B cell (primary cell): ENCODE data around the gene CHN1. TPM values are rescaled to one million over a fixed set of nuclear protein-coding genes. Genes with fewer than 3 reads are reported as not detected.

ENCODE experiments used
- ATAC-seq: fragments of 200-7000 bp; cut with Tn5 transposase; one replicate; pipeline ENCODE4 v1.10.0; 2021; ENCODE audit warnings: low read depth, mild to moderate bottlenecking, moderate number of reproducible peaks, moderate library complexity
- CTCF ChIA-PET: fragments of 350-600 bp; sonication (Branson Sonifier 250); formaldehyde crosslinking; loops from one replicate; lab custom pipeline; 2021; ENCODE audit warnings: antibody characterized with exemption, inconsistent platforms; lab: Charles Lee
- POLR2A ChIA-PET: fragments of 350-600 bp; sonication (Branson Sonifier 250); formaldehyde crosslinking; loops from one replicate; lab custom pipeline; 2021; ENCODE audit warnings: antibody characterized with exemption; lab: Charles Lee
- DNase-seq: peaks from one replicate; pipeline ENCODE4 v3.0.0; 2013
- H2AFZ ChIP-seq: 2 replicates; pipeline ENCODE4 v1.6.1; 2012; ENCODE audit warnings: mild to moderate bottlenecking, low read depth, low read length; ENCODE audit not compliant: insufficient read depth, poor library complexity, severe bottlenecking
- H3K27ac ChIP-seq, 2 donors: 1 replicate in 1 of 2; 2 replicates in 1 of 2; pipeline ENCODE4 v1.5.1; 2012 to 2013; ENCODE audit warnings: low read length in 2 of 2, mild to moderate bottlenecking in 2 of 2, moderate library complexity in 1 of 2
- H3K27me3 ChIP-seq, 4 experiments: fragments of 200-600 bp in 1 of 4; sonication (generic) in 1 of 4; replicated peaks in 1 of 4; 1 replicate in 2 of 4; 2 replicates in 2 of 4; pipeline versions ENCODE4 v1.6.1 to v1.7.0; 2013 to 2016; ENCODE audit warnings: low read length in 3 of 4, mild to moderate bottlenecking in 2 of 4, mixed read lengths in 1 of 4, moderate library complexity in 1 of 4; ENCODE audit not compliant: insufficient read depth in 4 of 4, control insufficient read depth in 3 of 4; ENCODE audit errors: control extremely low read depth in 1 of 4
- H3K36me3 ChIP-seq, 2 experiments: replicated peaks in 1 of 2; 1 replicate in 1 of 2; 2 replicates in 1 of 2; pipeline versions ENCODE4 v1.6.1 to v1.7.1; 2013; ENCODE audit warnings: low read length in 1 of 2; ENCODE audit not compliant: insufficient read depth in 2 of 2, control insufficient read depth in 1 of 2; ENCODE audit errors: control extremely low read depth in 1 of 2, extremely low read depth in 1 of 2
- H3K4me1 ChIP-seq, 2 donors: fragments of 200-600 bp in 1 of 2; sonication (generic) in 1 of 2; 1 replicate in 1 of 2; 2 replicates in 1 of 2; pipeline versions ENCODE4 v1.5.1 to v1.6.1; 2013 to 2017; ENCODE audit warnings: low read length in 2 of 2; ENCODE audit not compliant: control insufficient read depth in 2 of 2, insufficient read depth in 2 of 2
- H3K4me2 ChIP-seq: replicated peaks from 2 replicates; pipeline ENCODE3; 2012; ENCODE audit warnings: mild to moderate bottlenecking, low read depth, low read length; ENCODE audit not compliant: poor library complexity, severe bottlenecking
- H3K4me3 ChIP-seq, 5 experiments: fragments of 200-600 bp in 1 of 5; sonication (generic) in 1 of 5; 1 replicate in 3 of 5; 2 replicates in 2 of 5; pipeline versions ENCODE4 v1.5.1 to v1.7.0; 2011 to 2016; ENCODE audit warnings: low read length in 4 of 5, mild to moderate bottlenecking in 4 of 5, low read depth in 2 of 5, control low read depth in 1 of 5, moderate library complexity in 1 of 5; ENCODE audit not compliant: insufficient read depth in 1 of 5; ENCODE audit errors: control extremely low read depth in 1 of 5, extremely low read depth in 1 of 5
- H3K79me2 ChIP-seq: fragments of 200-600 bp; sonication (generic); one replicate; pipeline ENCODE4 v1.6.0; 2016; ENCODE audit warnings: low read length; ENCODE audit not compliant: control insufficient read depth, insufficient read depth
- H3K9ac ChIP-seq: fragments of 200-600 bp; sonication (generic); 2 replicates; pipeline ENCODE4 v1.6.1; 2017; ENCODE audit warnings: mild to moderate bottlenecking, low read length, moderate library complexity
- H3K9me3 ChIP-seq, 3 donors: one replicate each; pipeline versions ENCODE4 v1.6.1 to v1.7.1; 2013; ENCODE audit warnings: low read length in 2 of 3; ENCODE audit not compliant: control insufficient read depth in 2 of 3, insufficient read depth in 1 of 3; ENCODE audit errors: control extremely low read depth in 1 of 3
- H4K20me1 ChIP-seq: 2 replicates; pipeline ENCODE4 v1.6.0; 2012; ENCODE audit warnings: mild to moderate bottlenecking, low read length; ENCODE audit not compliant: insufficient read depth, control insufficient read depth, poor library complexity, severe bottlenecking
- H3K27ac Mint-ChIP-seq: one replicate; pipeline ENCODE4 v1.8.0; 2021; ENCODE audit warnings: mixed read lengths
- H3K27me3 Mint-ChIP-seq: one replicate; pipeline ENCODE4 v1.8.0; 2021; ENCODE audit warnings: mixed read lengths
- H3K4me1 Mint-ChIP-seq: one replicate; pipeline ENCODE4 v1.8.0; 2021; ENCODE audit warnings: mixed read lengths
- H3K4me3 Mint-ChIP-seq: one replicate; pipeline ENCODE4 v1.8.0; 2021; ENCODE audit warnings: mixed read lengths
- H3K9me3 Mint-ChIP-seq: one replicate; pipeline ENCODE4 v1.8.0; 2022; ENCODE audit warnings: mixed read lengths; ENCODE audit not compliant: insufficient read depth
- EZH2 ChIP-seq: IDR thresholded peaks from 2 replicates; pipeline ENCODE4 v1.6.1; 2012; ENCODE audit warnings: borderline replicate concordance, low read depth, mild to moderate bottlenecking, moderate library complexity, low read length; ENCODE audit not compliant: insufficient read depth, poor library complexity, severe bottlenecking
- WGBS: methylation state at CpG from one replicate; pipeline ENCODE4 v1.1.5; 2013; ENCODE audit warnings: missing lambda C conversion rate; ENCODE audit not compliant: insufficient coverage; 5-methylcytosine and 5-hydroxymethylcytosine counted together
- intact Hi-C: fragments of 100-400 bp; cut with micrococcal nuclease; formaldehyde crosslinking; loops from one replicate; pipeline ENCODE4 v1.10.0; 2022
- polyA plus RNA-seq: library from polyadenylated mRNA; depleted of rRNA; stranded (reverse); fragments of >200 nt; gene quantifications from 2 replicates; pipeline ENCODE4 v1.2.3, GENCODE V29; 2012
- total RNA-seq, 2 donors: library from RNA; stranded (reverse); fragments of 120-200 nt in 1 of 2; gene quantifications; 1 replicate in 1 of 2; 2 replicates in 1 of 2; pipeline versions ENCODE4 v1.2.3 to v1.2.4, GENCODE V29; 2013 to 2022
- TF ChIP-seq, protein P1 (sequence below): fragments of 200-600 bp; IDR thresholded peaks from one replicate; pipeline ENCODE4 v1.8.0; 2022; ENCODE audit warnings: antibody characterized with exemption, mild to moderate bottlenecking

Gene CHN1
- total and polyA plus RNA-seq, 2 donors (not counting 1 experiment from before 2014, with no cell fraction given), result 0.79 to 1.4 TPM

DNA sequence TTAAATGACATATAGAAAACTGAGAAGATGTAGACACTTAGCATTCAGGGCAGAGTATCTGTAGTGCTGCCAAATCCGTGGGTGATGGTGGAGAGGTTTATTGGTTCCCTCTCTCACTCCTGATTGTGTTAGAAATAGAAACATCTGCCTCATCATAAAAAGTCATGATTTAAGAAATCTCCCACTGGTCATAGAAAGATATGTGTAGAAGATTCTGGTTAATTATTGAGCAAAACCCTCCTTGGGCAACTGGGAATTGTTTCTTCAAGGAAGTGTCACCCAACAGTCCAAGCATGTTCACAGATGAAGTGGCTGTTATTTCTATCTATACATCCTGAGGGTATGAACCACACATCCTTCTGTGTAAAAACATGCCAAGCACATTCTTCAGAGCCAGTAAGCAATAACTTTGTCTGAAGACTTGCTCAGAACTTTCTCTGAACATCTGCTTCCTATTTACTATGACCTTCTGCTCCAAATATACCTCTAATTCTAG lies 207.4 kb downstream of the CHN1 start:
- intact Hi-C loops, result no loop called here
- H3K27ac Mint-ChIP-seq, result no peak overlapping the region
- no peak overlapping the region for H2AFZ ChIP-seq
- no peak overlapping the region for H3K9ac ChIP-seq
- no peak for ATAC-seq
- no peak overlapping the region for H3K4me2 ChIP-seq
- no peaks in the 10 kb centered on the region for H3K4me1 ChIP-seq
- H4K20me1 ChIP-seq, result no peaks in the 10 kb centered on the region
- no peaks in the 10 kb centered on the region for H3K36me3 ChIP-seq
- H3K79me2 ChIP-seq, result no peaks in the 10 kb centered on the region
- no peaks in the 10 kb centered on the region for H3K9me3 Mint-ChIP-seq
- WGBS, result no CpG with 5 or more reads among the region's 1 CpG
- DNase-seq, result no peak
- ChIA-PET POLR2A (no interaction called here), CTCF (no interaction called here)
- no peak overlapping the region for H3K27ac ChIP-seq
- peaks cover 13% of the 10 kb centered on the region for H3K27me3 Mint-ChIP-seq
- no peak overlapping the region for H3K4me3 ChIP-seq
- no peak for TF ChIP-seq EZH2
- TF ChIP-seq, protein P1, sequence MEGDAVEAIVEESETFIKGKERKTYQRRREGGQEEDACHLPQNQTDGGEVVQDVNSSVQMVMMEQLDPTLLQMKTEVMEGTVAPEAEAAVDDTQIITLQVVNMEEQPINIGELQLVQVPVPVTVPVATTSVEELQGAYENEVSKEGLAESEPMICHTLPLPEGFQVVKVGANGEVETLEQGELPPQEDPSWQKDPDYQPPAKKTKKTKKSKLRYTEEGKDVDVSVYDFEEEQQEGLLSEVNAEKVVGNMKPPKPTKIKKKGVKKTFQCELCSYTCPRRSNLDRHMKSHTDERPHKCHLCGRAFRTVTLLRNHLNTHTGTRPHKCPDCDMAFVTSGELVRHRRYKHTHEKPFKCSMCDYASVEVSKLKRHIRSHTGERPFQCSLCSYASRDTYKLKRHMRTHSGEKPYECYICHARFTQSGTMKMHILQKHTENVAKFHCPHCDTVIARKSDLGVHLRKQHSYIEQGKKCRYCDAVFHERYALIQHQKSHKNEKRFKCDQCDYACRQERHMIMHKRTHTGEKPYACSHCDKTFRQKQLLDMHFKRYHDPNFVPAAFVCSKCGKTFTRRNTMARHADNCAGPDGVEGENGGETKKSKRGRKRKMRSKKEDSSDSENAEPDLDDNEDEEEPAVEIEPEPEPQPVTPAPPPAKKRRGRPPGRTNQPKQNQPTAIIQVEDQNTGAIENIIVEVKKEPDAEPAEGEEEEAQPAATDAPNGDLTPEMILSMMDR, result no peak
- no peaks in the 10 kb centered on the region for H3K9me3 ChIP-seq
- no peaks in the 10 kb centered on the region for H3K4me1 Mint-ChIP-seq
- H3K27me3 ChIP-seq, result no peaks in the 10 kb centered on the region
- H3K4me3 Mint-ChIP-seq, result no peak overlapping the region

DNA sequence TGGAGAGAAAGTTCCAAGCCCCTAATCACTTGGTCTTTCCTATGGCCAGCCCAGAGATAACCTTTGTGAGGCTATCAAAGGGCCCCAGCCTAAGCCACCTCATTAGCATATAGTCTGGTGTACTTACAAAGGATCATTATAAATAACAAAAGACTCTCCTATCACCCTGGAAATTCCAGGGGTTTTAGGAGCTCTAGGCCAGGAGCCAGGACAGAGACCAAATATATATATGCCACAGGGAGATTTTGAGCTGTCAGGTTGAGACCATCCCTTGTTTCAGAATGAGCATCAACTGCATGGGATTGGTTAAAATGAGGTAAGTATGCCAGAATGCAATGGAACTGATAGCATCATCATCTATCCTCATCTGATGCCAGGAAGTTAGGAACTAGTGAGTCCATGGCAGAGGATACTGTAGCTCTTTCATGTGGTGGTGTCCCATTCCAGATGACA lies 208.8 kb downstream of the CHN1 start:
- no peak for ATAC-seq
- H3K9me3 ChIP-seq, result no peaks in the 10 kb centered on the region
- H3K4me3 Mint-ChIP-seq, result no peak overlapping the region
- H3K9ac ChIP-seq, result no peak overlapping the region
- DNase-seq, result no peak
- ChIA-PET POLR2A (no interaction called here), CTCF (interaction anchor here (0.7 kb wide), 1 partner anchor 333 kb away, joined by 3 read pairs; no protein-coding TSS in a partner anchor)
- H3K79me2 ChIP-seq, result no peaks in the 10 kb centered on the region
- no peak overlapping the region for H3K27ac ChIP-seq
- no peak overlapping the region for H3K4me3 ChIP-seq
- H3K36me3 ChIP-seq, result no peaks in the 10 kb centered on the region
- intact Hi-C loops, result no loop called here
- H3K27me3 Mint-ChIP-seq, result peaks cover 18% of the 10 kb centered on the region
- no peak overlapping the region for H2AFZ ChIP-seq
- no peaks in the 10 kb centered on the region for H3K9me3 Mint-ChIP-seq
- H3K4me1 ChIP-seq, result no peaks in the 10 kb centered on the region
- H3K4me2 ChIP-seq, result no peak overlapping the region
- no peaks in the 10 kb centered on the region for H3K4me1 Mint-ChIP-seq
- TF ChIP-seq, protein P1, result no peak
- TF ChIP-seq EZH2, result no peak
- H3K27ac Mint-ChIP-seq, result no peak overlapping the region
- no peaks in the 10 kb centered on the region for H4K20me1 ChIP-seq
- peaks cover 0 to 5% (median 0%) of the 10 kb centered on the region in 4 experiments for H3K27me3 ChIP-seq
